DND-41 (cell line): Measurements from ENCODE around the gene NOVA1.

Experiments
- EZH2 ChIP-seq: IDR thresholded peaks from 3 replicates; pipeline ENCODE4 v1.6.1; 2012; ENCODE audit warnings: borderline replicate concordance, low read depth, mild to moderate bottlenecking, moderate library complexity, low read length, inconsistent platforms; ENCODE audit not compliant: severe bottlenecking
- TF ChIP-seq, protein P1 (sequence below): IDR thresholded peaks from 2 replicates; pipeline ENCODE4 v1.5.1; 2012; ENCODE audit warnings: borderline replicate concordance, low read length, moderate library complexity, mild to moderate bottlenecking; ENCODE audit not compliant: poor library complexity, severe bottlenecking; ENCODE audit errors: extremely low read depth

DNA sequence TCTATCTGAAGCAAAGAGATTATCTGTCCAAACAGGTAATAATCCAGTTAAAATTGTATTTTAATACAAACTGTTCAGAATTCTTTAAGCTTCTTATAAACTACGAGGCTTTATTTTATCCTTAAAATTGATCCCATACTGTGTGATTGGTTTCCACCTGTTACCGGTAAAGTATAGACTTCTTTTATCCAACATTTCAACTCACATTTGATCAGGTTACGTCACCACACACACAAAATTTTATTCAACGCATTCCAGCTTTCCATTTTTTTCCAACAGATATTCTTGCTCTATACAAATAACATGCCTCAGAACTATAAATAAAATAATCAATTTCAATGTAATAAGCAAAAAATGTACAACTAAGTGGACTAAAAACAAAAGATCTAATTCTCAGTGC, 4.5 kb downstream of the NOVA1 start:
- TF ChIP-seq, protein P1, sequence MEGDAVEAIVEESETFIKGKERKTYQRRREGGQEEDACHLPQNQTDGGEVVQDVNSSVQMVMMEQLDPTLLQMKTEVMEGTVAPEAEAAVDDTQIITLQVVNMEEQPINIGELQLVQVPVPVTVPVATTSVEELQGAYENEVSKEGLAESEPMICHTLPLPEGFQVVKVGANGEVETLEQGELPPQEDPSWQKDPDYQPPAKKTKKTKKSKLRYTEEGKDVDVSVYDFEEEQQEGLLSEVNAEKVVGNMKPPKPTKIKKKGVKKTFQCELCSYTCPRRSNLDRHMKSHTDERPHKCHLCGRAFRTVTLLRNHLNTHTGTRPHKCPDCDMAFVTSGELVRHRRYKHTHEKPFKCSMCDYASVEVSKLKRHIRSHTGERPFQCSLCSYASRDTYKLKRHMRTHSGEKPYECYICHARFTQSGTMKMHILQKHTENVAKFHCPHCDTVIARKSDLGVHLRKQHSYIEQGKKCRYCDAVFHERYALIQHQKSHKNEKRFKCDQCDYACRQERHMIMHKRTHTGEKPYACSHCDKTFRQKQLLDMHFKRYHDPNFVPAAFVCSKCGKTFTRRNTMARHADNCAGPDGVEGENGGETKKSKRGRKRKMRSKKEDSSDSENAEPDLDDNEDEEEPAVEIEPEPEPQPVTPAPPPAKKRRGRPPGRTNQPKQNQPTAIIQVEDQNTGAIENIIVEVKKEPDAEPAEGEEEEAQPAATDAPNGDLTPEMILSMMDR = no peak
- no peak for TF ChIP-seq EZH2
